ENCODE results near the gene CCDC150. TPM values are rescaled to one million over a fixed set of nuclear protein-coding genes. Genes with fewer than 3 reads are reported as not detected.

Gene CCDC150
- total RNA-seq, 1 experiment from 2014 or later: 19.0 TPM

DNA sequence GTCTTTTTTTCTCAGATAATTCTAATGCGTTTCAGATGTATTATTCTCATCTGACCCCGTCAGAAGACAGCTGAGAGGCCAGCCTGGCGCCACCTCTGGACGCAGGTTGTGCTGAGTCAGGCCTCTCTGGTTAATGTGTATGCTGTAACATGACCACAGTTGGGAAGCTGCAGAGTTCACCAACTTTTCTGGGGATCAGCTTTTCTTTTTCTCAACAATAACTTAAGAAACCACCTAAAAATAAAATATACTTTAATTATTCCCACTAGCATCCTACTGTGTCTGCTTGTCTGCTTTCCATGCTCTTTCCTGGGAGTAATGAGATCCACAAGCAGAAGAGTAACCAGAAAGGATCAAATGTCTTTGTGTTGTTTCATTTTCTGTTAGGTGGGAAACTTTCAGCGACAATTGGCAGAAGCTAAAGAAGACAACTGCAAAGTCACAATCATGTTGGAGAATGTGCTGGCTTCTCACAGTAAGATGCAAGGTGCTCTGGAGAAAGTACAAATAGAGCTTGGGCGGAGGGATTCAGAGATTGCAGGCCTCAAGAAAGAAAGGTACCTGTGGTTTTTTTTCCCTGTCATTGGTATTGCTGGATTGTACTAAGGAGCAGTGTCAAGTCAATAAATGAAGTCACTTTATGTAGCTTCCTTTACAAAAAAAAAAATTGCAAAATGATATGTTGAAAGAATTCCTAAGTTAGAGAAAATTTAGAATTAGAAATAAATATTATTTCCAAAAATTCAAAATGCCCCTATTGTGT lies 79.8 kb downstream of the CCDC150 start:
- DNase-seq (ENCODE audit: low read depth, low spot score) (no peak), ATAC-seq (peak; percentile 89)
- H3K4me1 ChIP-seq (ENCODE audit: control insufficient read depth, insufficient read depth, low read length): no peaks in the 10 kb centered on the region
- no peak overlapping the region for H3K27ac ChIP-seq (ENCODE audit: low read length)
- TF ChIP-seq SIN3A (IDR thresholded peaks at IDR 0.05; ENCODE audit: borderline replicate concordance, insufficient read depth, low read depth, low read length): no peak
- TF ChIP-seq, protein P1, sequence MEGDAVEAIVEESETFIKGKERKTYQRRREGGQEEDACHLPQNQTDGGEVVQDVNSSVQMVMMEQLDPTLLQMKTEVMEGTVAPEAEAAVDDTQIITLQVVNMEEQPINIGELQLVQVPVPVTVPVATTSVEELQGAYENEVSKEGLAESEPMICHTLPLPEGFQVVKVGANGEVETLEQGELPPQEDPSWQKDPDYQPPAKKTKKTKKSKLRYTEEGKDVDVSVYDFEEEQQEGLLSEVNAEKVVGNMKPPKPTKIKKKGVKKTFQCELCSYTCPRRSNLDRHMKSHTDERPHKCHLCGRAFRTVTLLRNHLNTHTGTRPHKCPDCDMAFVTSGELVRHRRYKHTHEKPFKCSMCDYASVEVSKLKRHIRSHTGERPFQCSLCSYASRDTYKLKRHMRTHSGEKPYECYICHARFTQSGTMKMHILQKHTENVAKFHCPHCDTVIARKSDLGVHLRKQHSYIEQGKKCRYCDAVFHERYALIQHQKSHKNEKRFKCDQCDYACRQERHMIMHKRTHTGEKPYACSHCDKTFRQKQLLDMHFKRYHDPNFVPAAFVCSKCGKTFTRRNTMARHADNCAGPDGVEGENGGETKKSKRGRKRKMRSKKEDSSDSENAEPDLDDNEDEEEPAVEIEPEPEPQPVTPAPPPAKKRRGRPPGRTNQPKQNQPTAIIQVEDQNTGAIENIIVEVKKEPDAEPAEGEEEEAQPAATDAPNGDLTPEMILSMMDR (IDR thresholded peaks at IDR 0.05): peak; percentile 51
- BruUV-seq (replicated peaks): no TSS peak
- intact Hi-C loops (cut with micrococcal nuclease; ENCODE audit: unreplicated experiment): no loop called here
- no peaks in the 10 kb centered on the region for H3K27me3 ChIP-seq (ENCODE audit: control insufficient read depth, insufficient read depth, low read length)
- no peaks in the 10 kb centered on the region; the same call in 1 of the 2 replicates for H3K36me3 ChIP-seq (ENCODE audit: control insufficient read depth, insufficient read depth, low read length)
- no peak overlapping the region for H3K4me3 ChIP-seq (ENCODE audit: low read depth in 2 of 2, low read length in 2 of 2)
- ChIA-PET POLR2A (interaction anchor here (0.6 to 0.7 kb wide), 2 partner anchors 150 to 320 kb away, joined by 3 to 5 read pairs; no protein-coding TSS in a partner anchor), CTCF (no interaction called here)
- in situ Hi-C loops (cut with HindIII; ENCODE audit: low pct_unique_long_range_greater_than_20kb, low sequenced_read_pairs): no loop called here
- H3K9me3 ChIP-seq (ENCODE audit: control insufficient read depth, insufficient read depth, low read depth, low read length): no peaks in the 10 kb centered on the region

DNA sequence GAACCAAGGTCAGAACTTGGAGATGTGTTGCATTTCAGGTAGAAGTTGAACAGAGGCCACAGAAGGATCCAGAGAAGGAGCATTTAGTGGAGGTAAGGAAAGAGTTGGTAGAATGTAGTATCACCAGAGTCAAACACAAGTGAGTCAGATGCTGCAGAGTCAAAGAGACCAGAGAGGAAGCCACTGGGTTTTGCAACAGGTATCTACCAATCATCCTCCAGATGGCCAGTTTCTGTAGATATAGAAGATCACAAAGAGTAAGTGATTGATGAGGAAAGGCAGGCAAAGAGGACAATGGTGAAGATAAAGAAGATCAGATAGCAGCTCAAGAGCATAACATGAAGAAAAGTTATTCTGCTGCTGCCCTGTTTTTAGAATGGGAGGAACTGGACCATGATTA lies 84.1 kb downstream of the CCDC150 start:
- H3K36me3 ChIP-seq (ENCODE audit: control insufficient read depth, insufficient read depth, low read length): no peaks in the 10 kb centered on the region; the same call in 1 of the 2 replicates
- no peaks in the 10 kb centered on the region for H3K4me1 ChIP-seq (ENCODE audit: control insufficient read depth, insufficient read depth, low read length)
- CTCF ChIA-PET: no interaction called here
- H3K9me3 ChIP-seq (ENCODE audit: control insufficient read depth, insufficient read depth, low read depth, low read length): no peaks in the 10 kb centered on the region
- no peak overlapping the region for H3K4me3 ChIP-seq (ENCODE audit: low read depth in 2 of 2, low read length in 2 of 2)
- TF ChIP-seq TCF7L2 (IDR thresholded peaks at IDR 0.05; ENCODE audit: low read depth, low read length): no peak
- TF ChIP-seq, protein P2, sequence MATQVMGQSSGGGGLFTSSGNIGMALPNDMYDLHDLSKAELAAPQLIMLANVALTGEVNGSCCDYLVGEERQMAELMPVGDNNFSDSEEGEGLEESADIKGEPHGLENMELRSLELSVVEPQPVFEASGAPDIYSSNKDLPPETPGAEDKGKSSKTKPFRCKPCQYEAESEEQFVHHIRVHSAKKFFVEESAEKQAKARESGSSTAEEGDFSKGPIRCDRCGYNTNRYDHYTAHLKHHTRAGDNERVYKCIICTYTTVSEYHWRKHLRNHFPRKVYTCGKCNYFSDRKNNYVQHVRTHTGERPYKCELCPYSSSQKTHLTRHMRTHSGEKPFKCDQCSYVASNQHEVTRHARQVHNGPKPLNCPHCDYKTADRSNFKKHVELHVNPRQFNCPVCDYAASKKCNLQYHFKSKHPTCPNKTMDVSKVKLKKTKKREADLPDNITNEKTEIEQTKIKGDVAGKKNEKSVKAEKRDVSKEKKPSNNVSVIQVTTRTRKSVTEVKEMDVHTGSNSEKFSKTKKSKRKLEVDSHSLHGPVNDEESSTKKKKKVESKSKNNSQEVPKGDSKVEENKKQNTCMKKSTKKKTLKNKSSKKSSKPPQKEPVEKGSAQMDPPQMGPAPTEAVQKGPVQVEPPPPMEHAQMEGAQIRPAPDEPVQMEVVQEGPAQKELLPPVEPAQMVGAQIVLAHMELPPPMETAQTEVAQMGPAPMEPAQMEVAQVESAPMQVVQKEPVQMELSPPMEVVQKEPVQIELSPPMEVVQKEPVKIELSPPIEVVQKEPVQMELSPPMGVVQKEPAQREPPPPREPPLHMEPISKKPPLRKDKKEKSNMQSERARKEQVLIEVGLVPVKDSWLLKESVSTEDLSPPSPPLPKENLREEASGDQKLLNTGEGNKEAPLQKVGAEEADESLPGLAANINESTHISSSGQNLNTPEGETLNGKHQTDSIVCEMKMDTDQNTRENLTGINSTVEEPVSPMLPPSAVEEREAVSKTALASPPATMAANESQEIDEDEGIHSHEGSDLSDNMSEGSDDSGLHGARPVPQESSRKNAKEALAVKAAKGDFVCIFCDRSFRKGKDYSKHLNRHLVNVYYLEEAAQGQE (IDR thresholded peaks at IDR 0.05; ENCODE audit: insufficient read depth in 1 of 2, low read depth in 2 of 2, low read length in 1 of 2): no peak
- TF ChIP-seq POLR2AphosphoS5 (IDR thresholded peaks at IDR 0.05; ENCODE audit: low read depth, low read length): no peak
- TF ChIP-seq, protein P1 (IDR thresholded peaks at IDR 0.05): no peak
- no peak for TF ChIP-seq SIN3A (IDR thresholded peaks at IDR 0.05; ENCODE audit: borderline replicate concordance, insufficient read depth, low read depth, low read length)
- in situ Hi-C loops (cut with HindIII; ENCODE audit: low pct_unique_long_range_greater_than_20kb, low sequenced_read_pairs) (no loop called here), intact Hi-C loops (cut with micrococcal nuclease; ENCODE audit: unreplicated experiment) (no loop called here)
- H3K27ac ChIP-seq (ENCODE audit: low read length): no peak overlapping the region
- POLR2A ChIA-PET: no interaction called here
- no TSS peak for BruUV-seq (replicated peaks)
- no peaks in the 10 kb centered on the region for H3K27me3 ChIP-seq (ENCODE audit: control insufficient read depth, insufficient read depth, low read length)
- DNase-seq (ENCODE audit: low read depth, low spot score) (no peak), ATAC-seq (no peak)

Measured in Panc1 (cell line).